GM19463 (cell line): Measurements from ENCODE around the gene KAZN.

ENCODE experiments used
- ATAC-seq: cut with Tn5 transposase; IDR thresholded peaks from one replicate; pipeline ENCODE4 v1.9.1; 2021; ENCODE audit warnings: mild to moderate bottlenecking, moderate library complexity; ENCODE audit not compliant: unreplicated experiment

KAZN gene

GRCh38 chr1:14897997-14898645, 299.6 kb downstream of the KAZN start:
- no peak for ATAC-seq

- no peak for ATAC-seq
Observed at GRCh38 chr1:14899686-14900085, 301.2 kb downstream of the KAZN start.

DNA sequence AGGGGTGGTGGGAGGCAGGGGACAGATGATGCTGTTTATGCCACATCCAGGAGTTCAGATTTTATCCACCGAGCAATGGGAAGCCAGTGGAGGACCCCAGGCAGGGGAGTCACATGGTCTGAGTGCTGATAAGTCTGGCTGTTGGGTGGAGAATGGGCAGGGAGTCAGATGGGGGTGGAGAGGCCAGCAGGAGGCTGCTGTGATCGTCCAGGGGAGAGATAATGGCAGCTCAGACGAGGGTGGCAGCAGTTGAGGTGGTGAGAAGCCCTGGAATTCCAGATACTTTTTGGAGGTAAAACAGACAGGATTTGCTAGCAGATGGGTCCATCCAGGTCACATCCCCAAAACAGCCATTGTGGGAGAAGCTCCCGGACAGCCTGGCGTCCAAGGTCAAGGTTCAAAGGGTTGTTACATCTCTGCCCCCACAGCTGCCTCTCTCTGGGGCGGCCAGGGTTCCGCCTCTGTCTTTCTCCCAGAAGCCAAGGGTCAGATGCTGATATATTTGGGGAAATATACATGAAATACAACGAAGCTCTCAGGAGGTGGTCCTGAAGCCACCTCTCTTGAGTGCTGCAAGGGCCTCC, 303.0 kb downstream of the KAZN start:
- no peak for ATAC-seq

DNA sequence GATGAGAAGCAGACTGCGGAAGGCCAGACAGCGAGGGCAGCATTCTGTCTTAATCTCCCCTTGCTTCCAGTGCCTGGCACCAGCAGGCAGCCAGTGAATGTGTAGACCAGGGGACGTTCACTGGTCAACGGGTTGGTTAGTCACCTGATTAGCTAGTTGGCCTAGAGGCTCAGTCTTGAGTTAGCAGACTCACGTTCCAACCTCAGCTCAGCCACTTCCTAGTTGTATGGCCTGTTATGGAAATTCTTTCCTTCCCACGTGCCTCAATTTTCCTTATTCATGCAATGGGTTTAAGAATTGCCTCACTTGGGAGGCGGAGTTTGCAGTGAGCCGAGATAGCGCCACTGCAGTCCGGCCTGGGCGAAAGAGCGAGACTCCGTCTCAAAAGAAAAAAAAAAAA, 305.4 kb downstream of the KAZN start:
- ATAC-seq = no peak

DNA sequence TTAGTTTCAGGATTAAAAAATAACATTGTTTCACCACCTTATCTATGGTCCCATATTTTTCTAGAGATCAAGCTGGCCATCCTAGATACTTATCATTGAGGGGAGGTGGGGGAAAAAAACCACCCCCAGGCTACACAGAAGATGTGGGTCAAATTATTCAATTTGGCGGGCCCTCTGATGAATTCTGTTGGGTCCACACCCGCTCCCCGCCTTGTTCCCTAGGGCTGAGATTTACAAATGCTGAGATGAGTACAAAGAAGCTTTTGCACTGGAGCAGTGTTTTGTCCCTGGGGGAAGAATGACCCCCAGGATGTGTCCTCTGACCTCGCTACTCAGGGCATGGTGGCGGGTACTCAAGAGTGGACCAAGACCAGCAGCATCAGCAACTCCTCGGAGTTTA, 308.2 kb downstream of the KAZN start:
- no peak for ATAC-seq

DNA sequence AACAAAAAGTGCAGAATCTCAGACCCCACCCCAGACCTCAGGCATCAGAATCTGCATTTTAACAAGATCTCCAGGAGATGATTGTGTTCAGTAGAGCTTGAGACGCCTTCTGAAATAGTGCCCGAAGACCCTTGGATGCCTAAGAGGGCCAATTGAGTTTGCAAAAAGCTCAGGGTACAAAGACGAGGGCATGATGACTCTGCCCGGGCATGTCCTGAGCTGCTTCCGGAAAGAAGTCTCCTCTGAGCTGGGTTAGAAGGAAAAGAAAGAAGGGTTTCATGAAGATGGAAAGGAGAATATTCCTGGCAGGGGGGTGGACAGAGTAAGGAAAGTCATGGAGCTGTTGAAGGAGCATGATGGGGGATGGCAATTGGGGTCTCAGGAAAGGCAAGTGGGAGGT, 308.9 kb downstream of the KAZN start:
- ATAC-seq = no peak

GRCh38 chr1:14909273-14909672, 310.8 kb downstream of the KAZN start:
- ATAC-seq = no peak

DNA sequence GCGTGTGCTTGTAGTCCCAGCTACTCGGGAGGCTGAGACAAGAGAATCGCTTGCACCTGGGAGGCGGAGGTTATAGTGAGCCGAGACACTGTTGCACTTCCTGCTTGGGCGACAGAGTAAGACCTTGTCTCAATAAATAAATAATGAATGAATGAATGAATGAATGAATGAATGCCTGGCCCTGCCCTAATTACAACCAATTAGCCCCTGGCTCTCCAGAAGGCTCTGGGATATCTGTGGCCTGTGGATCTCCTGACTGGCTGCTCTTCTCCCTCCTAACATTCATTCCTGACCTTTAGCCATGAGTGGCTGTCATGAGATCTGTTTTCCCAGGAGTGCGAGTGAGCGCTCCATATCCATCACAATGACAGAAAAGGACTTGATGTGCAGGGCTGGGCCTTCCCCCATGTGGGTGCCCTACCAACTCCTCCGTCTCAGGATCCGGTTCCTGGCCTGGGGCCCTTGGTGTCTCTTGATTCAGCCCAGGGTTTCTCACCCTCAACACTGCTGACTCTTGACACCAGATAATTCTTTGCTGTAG, 311.5 kb downstream of the KAZN start:
- ATAC-seq = no peak

DNA sequence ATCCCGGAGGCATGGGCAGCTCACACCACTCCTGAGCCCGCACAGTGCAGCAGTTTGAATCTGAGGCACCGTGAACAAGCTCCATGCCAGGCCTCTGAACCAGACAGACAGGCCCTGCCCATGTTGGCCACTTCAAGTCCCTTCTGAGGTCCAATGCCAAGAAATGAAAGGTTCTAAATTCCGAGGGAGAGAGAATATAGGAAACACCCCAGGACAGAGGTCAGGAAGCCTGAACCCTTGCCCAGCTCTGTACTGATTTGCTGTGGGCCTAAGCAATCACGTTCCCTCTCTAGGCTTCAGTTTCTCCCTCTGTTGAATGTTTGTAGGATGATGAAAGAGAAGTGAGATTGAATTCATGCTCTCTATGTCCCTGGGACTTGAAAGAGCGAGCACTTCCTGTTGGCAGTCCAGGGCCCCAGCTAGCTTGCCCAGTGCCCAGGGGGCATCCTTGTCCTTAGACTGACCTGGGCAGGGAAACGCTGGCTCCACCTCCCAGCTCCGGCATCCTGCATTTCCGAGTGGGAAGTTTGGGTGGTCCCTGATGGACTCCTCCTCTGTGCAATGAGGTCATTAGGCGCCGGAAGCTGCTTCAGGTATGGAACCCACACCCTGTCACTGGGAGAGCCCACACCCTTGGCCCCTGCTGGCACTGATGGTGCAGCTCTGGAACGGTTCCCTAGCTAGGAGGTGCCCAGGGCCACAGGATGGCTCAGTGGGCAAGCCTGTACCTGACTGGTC, 312.7 kb downstream of the KAZN start:
- no peak for ATAC-seq

DNA sequence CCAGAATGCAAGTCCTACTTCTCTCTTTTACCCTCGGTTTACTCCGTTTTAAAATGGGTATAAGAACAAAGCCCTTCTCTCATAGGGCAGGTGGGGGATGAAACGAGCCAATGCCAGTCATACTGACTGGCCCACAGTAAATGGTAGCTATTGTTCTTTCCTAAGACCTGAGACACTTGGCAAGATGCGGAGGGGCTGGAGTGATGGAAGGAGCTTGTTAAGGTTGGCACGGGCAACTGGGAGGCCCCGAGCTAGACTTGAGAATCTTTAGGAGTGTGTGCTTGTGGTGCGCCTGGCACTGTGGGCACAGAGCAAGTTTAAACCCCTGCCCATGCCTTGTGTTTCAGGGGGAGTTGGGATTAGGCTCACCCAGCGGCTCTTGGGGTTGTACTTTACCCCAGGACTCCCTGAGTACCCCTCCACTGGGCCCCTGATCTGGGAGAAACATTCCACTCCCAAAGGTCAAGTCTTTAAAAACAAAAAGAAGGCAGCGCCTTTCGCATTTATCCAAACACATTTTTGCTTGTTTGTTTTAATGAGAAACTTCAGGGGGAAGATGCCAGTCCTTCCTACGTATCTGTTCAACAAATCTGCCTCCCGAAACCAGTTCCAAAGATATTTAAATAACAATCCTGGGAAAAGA, 314.5 kb downstream of the KAZN start:
- no peak for ATAC-seq

DNA sequence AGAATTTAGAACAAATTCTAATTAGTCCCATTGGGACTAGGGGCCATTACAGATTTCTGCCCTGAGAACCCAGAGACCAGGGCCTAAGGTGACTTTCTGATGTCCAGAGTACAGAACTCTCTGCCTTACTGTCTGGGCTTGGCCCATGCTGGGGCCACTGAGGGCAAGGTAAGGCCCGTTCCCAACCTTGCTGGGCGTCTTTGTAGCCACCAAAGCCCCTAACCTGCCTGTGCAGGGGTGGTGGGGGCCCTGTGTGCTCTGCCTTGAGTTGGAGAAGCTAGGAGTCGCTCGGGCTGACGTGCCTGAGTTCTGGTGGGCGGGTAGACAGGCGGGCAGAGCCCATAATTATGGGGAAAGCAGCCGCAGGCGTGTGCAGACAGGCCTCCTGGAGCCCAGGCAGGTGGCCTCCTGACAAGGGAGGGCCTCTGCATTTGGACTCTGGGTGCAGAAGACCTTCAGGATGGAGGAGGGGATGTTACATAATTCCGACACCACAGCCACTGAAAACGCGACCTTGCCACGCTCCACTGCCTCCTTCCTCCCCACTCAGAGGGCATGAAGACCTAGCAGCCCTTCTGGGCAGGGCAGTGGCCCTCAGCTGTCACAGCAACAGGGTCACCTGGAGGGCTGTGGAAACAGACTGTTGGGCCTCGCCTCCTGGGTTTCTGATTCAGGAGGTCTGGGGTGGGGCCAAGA, 315.1 kb downstream of the KAZN start:
- no peak for ATAC-seq

DNA sequence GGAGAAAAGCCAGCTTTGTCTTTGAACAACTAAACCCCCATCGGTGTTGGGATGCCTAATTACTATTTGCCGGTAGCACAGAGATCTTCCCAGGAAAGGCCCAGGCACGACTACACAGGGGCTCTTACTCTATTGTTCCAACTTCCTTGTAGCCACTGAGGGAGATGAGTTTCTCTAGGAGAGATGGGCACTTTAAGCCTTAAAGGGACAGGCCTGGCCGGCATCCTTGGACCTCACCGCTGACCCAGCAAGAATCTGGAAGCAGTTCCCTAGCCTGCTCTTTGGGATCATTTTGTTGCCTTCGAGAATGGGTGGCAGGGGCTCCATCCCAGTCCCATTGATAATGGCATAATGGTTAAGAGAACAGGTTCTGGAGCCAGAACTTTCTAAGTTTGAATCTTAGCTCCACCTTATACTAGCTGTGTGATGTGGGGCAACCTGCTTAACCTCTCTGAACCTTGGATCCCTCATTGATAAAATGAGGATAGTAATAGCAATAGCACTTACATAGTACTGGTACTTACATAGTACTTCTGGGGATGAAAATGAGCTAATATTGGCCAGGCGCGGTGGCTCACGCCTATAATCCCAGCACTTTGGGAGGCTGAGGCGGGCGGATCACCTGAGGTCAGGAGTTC, 316.0 kb downstream of the KAZN start:
- ATAC-seq = no peak

GRCh38 chr1:14915356-14916054, 317.0 kb downstream of the KAZN start:
- ATAC-seq = no peak

DNA sequence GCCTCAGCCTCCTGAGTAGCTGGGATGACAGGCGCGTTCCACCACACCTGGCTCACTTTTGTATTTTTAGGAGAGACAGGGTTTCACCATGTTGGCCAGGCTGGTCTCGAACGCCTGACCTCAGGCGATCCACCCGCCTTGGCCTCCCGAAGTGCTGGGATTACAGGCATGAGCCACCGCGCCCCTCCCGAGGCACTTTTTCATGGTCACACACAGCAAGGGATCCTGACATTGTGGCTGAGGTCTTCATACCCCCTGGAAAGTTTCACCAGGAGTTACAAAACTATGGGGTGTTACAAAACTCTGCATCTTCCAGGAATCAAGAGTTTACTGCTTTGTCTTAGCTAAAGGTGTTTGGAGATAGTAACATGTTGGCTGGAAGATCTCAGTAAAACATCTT, 320.8 kb downstream of the KAZN start:
- no peak for ATAC-seq

GRCh38 chr1:14919751-14920150, 321.3 kb downstream of the KAZN start:
- ATAC-seq = no peak

- ATAC-seq = no peak
Observed at GRCh38 chr1:14921057-14921456, 322.6 kb downstream of the KAZN start.

GRCh38 chr1:14922942-14923726, 324.6 kb downstream of the KAZN start:
- ATAC-seq = no peak

GRCh38 chr1:14923727-14924452, 325.4 kb downstream of the KAZN start:
- ATAC-seq = no peak
